AG10803 (cell line): ENCODE measurements around the gene PCOLCE2.
A peak's percentile ranks its signal among the peaks of the same experiment; 100 is the strongest.
"Not testable (repeated sequence)": the region's sequence is repeated elsewhere in the genome, so short reads cannot be mapped to it uniquely, and the experiment has no call there.

Source experiments
- DNase-seq: peaks from one replicate; pipeline ENCODE4 v3.0.0; 2010; ENCODE audit warnings: low read depth
- H3K4me3 ChIP-seq: 2 replicates; pipeline ENCODE4 v1.5.1; 2011; ENCODE audit warnings: mild to moderate bottlenecking, low read length, control low read depth
- CTCF ChIP-seq: conservative IDR thresholded peaks from 2 replicates; pipeline ENCODE4 v1.5.1; 2011; ENCODE audit warnings: mild to moderate bottlenecking, low read length, control low read depth, inconsistent platforms

Gene PCOLCE2

GRCh38 chr3:142889212-142890014 is 530 bp upstream of the PCOLCE2 start:
- H3K4me3 ChIP-seq: peak overlapping the region; percentile 64
- DNase-seq: no peak
- TF ChIP-seq CTCF: no peak

- peak; percentile 0; the same call in 1 of the 2 replicates for TF ChIP-seq CTCF
- DNase-seq: peak; percentile 28
- peak overlapping the region; percentile 64 for H3K4me3 ChIP-seq
These were observed 793 bp downstream of the PCOLCE2 start for GRCh38 chr3:142888099-142888480.

- no peak for TF ChIP-seq CTCF
- no peak overlapping the region for H3K4me3 ChIP-seq
- DNase-seq: peak; percentile 46
These were observed 1.9 kb downstream of the PCOLCE2 start for GRCh38 chr3:142886940-142887339.

- H3K4me3 ChIP-seq: no peak overlapping the region
- DNase-seq: no peak
- no peak for TF ChIP-seq CTCF
These were observed 2.9 kb downstream of the PCOLCE2 start for GRCh38 chr3:142886021-142886420.

- TF ChIP-seq CTCF: no peak
These were observed 4.4 kb downstream of the PCOLCE2 start for GRCh38 chr3:142884531-142884930.

GRCh38 chr3:142883534-142883933 is 5.3 kb downstream of the PCOLCE2 start:
- not testable (repeated sequence) for H3K4me3 ChIP-seq, DNase-seq

More at GRCh38 chr3:142884531-142884930, 4.4 kb downstream of the PCOLCE2 start:
- no peak for DNase-seq
- no peak overlapping the region for H3K4me3 ChIP-seq

GRCh38 chr3:142881445-142882224 is 7.2 kb downstream of the PCOLCE2 start:
- no peak for TF ChIP-seq CTCF
- DNase-seq: no peak
- no peak overlapping the region for H3K4me3 ChIP-seq
